Middle frontal gyrus (tissue), 1 donor: Measurements from ENCODE around the gene VASH2.
A peak's percentile ranks its signal among the peaks of the same experiment; 100 is the strongest.
"Not testable (repeated sequence)": the region's sequence is repeated elsewhere in the genome, so short reads cannot be mapped to it uniquely, and the experiment has no call there.

Experiments
- DNase-seq: peaks from one replicate; pipeline ENCODE4 v3.0.0-alpha.2; 2015; ENCODE audit warnings: low spot score; ENCODE audit errors: extremely low spot score

VASH2 gene

DNA sequence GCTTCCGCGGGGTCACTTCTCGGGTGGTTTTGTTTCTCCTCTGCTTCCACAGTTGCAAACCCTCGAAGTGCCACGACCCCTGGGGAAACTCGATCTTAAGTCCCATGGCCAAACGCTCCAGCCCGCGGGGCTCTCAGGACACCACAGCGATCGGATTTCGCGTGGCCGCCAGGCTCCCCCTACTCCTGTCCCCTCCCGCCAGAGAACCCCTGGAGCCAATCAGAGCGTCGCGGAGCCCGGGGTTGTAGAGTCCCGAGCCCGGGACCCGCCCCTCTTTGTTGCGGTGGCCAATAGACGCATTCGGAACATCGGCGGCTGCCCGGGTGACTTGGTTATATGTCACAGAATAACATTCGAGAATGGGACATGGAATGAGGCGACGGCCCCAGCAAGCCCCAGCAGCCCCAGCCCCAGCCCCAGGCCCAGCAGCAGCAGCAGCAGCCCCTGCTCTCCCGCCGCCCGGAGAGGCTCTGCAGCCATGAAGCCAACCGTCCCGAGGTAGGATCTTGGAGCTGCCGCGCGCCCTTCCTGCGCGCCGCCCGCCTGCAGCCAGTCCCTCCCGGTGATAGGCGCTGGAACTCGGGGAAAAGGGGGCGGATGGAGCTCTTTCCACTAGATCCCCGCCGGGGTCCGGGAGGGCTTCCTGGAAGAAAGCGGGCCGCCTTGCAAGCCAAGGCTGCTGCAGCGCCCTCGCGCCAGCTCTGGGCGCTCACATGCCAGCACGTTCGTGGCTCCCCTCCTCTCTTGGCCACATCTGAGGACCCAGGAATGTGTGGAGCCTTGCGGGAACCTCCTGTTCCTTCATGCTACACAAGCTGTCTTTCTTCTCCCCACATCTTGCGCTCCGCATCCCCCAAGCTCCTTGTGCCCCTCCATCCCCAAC is at the start of gene VASH2:
VASH2 (plus strand) TSS at position 299 of the 883 bp plus-strand sequence. CDS start 1,002 bp downstream, outside the sequence.
- DNase-seq = peak; percentile 76

DNA sequence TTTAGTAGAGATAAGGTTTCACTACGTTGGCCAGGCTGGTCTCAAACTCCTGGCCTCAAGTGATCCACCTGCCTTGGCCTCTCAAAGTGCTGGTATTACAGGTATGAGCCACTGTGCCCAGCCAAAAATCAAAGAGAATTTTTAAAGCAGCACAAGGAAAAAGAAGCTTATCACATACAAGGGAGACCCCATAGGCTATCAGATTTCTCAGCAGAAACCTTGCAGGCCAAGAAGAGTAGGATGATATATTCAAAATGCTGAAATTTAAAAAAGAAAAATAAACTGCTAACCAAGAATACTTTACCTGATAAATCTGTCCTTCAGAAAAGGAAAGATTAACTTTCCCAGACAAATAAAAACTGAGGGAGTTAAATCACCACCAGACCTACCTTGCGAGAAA is 49.1 kb upstream of the VASH2 start:
- no peak for DNase-seq

DNA sequence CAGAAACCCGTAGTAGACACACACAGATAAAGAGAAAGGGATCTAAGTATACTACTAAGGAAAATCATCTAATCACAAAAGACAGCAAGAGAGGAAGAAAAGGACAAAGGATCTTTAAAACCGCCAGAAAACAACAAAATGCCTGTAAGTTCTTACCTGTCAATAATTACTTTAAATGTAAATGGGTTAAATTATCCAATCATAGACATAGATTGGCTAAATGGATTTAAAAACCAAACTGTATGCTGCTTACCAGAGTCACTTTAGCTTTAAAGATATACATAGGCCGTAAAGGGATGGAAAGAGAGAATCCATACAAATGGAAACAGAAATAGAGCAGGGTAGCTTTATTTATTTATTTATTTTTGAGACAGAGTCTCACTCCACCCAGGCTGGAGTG is 48.3 kb upstream of the VASH2 start:
- DNase-seq = no peak

DNA sequence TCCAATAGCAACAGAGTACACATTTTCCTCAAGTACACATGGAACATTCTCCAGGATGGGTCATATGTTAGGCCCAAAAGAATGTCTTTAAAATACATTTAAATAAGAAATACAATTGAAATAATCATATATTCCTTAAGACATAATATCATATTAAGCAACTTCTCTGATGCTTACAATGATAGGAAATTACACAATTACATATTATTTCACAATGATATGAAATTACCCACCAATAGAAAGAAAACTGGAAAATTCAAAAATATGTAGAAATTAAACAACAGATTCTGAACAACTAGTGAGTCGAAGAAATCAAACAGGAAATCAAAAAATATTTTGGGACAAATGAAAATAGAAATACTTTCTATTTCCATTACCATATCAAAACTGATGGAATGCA is 46.7 kb upstream of the VASH2 start:
- no peak for DNase-seq

DNA sequence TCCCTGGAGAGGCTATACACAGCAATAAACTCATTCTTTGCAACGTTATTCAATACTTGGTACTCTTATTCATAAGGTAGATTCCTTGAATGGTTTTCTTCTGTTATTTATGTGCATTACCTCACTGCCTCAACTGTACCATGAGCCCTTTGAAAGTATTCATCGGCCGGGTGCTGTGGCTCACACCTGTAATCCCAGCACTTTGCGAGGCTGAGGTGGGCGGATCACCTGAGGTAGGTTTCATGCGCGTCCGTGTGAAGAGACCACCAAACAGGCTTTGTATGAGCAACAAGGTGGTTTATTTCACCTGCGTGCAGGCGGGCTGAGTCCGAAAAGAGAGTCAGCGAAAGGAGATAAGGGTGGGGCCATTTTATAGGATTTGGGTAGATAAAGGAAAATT is 42.3 kb upstream of the VASH2 start:
- not testable (repeated sequence) for DNase-seq

DNA sequence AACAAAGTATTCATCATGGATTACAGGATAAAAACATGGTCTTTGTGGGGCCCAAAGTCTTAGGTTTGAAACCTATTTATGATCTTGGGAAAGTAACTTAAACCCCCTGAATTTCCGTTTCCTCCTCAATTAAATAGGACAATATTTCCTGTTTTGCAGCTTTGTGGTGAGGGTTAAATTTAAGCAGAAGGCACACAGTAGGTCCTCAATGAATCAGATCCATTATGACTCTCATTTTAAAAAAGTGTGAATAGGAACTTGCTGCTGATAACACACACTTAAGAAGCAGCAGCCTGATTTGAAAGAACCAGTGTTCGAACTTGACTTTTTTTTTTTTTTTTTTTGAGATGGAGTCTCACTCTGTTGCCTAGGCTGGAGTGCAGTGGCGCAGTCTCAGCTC is 41.4 kb upstream of the VASH2 start:
- no peak for DNase-seq

DNA sequence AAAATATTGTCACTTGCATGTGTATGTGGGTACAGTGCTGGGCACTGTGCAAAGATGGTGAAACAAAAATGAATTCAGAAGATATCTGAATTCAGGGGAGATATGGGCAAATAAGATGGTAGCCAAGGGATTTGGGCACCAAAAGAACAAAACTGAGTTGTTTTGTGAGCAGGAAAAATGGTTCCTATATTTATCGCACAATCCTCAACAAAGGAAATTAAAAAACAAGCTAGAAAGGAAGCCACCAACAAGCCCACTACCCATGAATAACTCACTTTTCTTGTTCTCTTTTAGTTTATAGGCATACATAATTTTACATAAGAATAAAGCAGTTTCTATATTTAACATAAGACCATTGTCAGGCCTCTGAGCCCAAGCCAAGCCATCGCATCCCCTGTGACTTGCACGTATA is 40.7 kb upstream of the VASH2 start:
- DNase-seq = no peak

DNA sequence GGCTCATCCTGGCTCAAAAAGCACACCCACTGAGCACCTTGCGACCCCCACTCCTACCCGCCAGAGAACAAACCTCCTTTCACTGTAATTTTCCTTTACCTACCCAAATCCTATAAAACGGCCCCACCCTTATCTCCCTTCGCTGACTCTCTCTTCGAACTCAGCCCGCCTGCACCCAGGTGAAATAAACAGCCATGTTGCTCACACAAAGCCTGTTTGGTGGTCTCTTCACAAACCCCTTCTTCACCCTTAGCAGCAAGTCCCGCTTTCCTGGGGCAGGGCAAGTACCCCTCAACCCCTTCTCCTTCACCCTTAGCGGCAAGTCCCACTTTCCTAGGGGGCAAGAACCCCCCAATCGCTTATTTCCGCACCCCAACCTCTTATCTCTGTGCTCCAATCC is 40.1 kb upstream of the VASH2 start:
- DNase-seq = not testable (repeated sequence)

DNA sequence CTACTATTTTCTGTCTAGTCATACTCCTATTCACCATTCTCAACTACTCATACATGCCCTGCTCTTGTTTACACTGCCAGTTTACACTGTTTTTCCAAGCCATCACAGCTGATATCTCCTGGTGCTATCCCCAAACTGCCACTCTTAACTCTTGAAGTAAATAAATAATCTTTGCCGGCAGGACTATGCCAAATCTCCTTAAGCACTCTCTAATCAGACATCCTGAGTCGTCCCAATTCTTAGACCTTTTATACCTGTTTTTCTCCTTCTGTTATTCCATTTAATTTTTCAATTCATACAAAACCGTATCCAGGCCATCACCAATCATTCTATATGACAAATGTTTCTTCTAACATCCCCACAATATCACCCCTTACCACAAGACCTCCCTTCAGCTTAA is 36.7 kb upstream of the VASH2 start:
- DNase-seq = not testable (repeated sequence)

DNA sequence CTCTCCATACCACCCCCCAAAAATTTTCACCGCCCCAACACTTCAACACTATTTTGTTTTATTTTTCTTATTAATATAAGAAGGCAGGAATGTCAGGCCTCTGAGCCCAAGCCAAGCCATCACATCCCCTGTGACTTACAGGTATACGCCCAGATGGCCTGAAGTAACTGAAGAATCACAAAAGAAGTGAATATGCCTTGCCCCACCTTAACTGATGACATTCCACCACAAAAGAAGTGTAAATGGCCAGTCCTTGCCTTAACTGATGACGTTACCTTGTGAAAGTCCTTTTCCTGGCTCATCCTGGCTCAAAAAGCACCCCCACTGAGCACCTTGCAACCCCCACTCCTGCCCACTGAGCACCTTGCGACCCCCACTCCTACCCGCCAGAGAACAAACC is 36.2 kb upstream of the VASH2 start:
- DNase-seq = not testable (repeated sequence)

DNA sequence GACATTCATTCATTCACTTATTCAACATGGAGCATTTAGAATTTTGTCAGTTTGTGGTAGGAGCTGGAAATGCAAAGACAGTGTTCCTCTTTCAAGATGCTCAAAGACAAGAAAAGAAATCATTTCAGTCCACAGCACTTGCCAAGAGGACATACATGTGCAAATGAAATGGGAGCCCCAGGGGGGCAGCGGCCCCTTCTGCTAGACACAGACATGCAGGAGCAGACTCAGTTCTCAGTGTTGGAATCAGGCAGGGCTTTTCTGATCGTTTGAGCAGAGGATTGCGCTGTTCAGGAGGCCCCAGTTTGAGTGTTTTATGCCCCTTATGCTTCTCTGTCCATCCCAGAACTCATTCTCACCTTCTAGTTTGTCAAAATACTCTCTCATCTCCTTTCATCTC is 35.6 kb upstream of the VASH2 start:
- DNase-seq = no peak

DNA sequence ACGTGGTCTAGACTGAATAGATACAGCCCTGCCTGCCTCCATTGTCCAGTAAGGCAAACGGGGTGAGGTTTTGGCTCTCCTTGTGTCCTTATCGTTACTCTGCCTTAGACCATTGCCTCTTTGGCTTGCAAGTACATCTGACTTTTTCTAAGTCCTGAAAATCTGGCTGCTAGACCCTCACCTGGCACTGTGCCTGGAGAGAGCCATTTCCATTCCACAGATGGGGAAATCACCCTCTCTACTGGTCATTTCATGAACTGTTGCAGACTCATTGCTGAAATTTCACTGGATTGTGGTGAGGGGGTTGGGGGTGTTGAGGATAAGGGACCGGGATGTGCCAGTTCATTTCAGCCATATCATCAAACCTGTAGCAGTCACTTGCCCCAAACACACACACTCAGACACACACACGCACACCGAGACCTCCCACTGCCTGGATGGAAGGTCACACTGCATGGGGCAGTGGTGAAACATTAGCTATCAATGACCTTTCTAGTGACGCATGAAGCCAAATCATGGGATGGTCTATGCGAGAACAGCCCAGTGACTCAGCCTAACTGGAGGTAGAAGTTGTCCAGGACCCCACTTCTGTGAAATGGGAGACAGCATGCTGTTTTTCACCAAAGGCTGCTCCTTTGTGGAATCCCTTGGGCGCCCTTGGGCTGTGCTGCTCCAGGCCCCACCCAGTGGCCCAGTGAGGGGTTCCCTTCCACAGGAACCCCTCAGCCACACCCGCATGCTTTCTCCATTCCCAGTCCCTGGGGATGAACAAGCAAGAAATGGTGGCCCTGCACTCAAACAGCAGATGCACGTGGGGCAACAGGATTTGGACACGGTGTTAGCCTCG is 34.9 kb upstream of the VASH2 start:
- DNase-seq = no peak

DNA sequence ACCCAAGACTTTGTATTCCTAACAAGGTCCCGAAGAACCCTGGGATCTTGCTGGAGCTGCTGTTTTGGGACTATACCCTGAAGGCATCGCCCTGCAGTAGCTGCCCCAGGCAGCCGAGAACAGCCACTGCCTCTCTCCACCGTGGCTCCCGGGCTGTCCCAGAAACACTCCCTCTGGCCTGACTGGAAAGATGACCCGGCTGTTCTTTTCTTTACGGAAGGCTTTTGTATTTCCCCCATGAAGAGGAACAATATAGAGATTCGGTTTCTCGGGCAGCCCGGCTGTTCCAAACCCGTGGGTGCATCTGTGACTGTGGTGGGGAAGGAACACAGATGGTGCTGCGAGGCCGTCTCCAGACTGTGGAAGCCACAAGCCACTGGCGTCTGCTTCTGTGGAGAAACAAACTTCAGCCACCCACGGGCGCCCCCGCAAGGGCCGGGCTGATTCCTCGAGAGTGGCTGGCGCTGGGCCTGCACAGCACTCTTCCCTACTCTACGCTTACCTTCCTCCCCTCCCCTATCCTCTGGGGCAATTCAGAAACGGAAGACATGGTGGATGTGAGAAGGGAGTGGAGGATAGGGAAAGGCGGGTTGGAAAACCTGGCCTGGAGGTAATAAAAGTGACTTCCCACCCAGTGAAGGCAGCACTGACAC is 33.7 kb upstream of the VASH2 start:
- DNase-seq = peak; percentile 14

DNA sequence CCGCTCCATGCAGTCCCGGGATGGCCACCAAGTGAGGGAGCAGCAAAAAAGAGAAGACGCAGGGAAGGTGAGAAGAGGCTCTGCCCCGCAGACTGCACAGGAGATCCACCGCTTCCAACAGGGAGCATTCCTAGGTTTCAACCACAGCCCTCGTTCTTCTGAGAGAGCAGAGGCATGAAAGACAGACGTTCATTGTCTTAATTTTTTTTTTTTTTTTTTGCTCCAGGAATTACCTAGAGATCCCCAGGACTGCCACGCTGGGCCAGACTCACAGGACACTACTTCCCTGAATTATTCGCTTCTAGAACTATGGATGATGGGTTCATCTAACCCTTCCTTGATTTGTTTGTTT is 33.2 kb upstream of the VASH2 start:
- DNase-seq = no peak

DNA sequence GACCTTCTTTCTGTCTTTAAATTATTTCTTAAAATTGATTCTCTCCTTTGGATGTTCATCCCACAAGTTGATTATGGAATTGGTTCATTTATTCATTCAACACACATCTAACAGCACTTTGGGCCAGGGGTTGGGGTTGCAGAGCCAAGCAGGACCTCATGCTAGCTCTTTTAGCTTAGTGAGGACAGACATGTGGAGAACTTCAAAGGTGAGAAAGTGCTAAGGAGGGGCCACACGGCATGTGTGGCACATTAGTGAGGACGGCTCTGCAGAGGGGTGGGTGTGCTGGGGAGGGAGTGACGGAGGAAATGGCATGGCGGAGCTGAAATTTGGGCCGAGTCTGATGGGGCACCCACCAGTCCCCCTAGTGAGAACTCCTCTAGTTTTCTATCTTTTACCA is 32.5 kb upstream of the VASH2 start:
- DNase-seq = no peak

DNA sequence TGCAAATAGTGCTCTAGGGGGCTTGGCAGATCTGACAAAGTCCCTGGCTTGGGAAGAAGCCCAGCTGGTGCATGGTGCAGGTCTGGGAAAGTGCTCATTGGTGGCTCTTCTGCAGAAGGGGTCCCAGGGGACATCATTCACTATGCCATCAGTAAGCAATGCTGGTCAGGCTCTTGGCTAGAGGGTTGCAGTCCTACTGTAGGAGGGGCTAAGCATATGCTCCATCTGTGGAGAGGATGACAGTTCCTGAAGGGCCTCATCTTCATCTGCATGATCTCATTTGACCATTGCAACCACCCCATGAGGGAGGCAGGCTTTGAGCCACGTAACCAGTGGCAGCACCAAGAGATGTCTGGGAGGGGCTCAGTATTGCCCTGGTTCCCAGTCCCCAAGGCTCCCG is 31.5 kb upstream of the VASH2 start:
- no peak for DNase-seq

DNA sequence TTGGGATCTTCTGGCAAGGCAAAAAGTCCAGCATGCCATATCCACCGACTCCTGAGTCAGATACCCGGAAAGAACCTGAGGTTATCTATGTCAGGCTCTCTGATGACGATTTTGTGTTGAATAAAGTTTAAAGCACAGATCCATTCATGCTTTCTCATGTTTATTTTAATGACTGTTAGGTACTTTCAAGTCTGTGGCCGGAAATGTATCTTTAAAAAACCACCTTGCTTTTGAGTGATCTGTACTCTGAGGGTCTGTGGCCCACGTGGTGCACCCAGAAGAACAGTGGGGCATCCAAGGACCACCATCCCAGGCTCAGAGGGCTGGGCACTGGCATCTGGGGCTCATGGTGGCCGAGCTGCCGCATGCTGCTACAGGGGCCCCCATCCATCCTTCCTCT is 30.1 kb upstream of the VASH2 start:
- no peak for DNase-seq

DNA sequence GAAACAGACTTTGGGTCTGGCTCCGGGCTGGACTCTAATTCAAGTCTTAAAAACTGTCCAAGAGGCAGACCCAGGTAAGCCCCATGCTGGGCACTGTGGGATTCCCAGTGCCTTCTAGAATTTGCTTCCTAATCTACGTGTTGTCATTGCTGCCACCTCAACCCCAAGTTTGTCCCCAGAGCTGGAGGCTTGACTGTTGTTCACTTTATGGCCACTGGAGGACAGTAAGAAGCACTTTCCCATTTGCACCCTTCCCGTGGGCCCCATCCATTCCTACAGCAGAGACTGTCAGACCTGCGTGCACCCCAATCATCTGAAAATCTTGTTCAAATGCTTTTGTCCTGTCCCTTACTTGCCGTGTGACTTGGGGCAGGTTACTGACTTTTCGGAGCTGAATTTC is 29.4 kb upstream of the VASH2 start:
- no peak for DNase-seq

DNA sequence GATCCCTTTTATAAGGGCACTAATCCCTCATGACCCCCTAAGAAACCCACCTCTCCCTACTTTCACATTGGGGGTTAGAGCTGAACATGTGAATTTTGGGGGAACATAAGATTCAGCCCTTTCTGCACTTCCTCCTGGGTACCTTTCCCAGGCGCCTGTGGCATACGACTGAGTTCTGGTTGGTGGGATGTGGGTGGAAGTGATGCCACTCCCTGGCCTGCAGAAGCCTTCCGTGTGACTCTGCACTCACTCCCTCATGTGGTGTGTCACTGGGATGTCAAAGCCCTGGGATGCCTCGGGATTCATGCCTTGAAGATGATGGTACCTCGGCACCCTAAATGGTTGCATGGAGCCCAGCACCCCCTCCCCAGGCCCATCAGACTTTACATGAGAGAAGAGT is 28.3 kb upstream of the VASH2 start:
- no peak for DNase-seq

DNA sequence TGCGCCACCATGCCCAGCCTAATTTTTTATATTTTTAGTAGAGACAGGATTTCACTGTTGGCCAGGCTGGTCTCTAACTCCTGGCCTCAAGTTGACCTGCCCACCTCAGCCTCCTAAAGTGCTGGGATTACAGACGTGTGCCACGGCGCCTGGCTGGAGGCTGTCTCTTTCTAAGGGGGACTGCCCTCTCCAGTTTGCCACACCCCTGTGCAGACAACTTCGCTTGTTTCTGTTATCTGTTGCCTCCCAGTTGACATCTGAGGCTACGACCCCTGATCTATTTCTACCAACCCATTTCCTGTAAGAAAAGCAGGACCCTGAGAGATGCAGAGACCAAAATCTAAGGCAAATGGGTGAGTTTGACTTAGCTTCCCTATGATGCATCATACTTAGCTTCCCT is 24.0 kb upstream of the VASH2 start:
- no peak for DNase-seq

DNA sequence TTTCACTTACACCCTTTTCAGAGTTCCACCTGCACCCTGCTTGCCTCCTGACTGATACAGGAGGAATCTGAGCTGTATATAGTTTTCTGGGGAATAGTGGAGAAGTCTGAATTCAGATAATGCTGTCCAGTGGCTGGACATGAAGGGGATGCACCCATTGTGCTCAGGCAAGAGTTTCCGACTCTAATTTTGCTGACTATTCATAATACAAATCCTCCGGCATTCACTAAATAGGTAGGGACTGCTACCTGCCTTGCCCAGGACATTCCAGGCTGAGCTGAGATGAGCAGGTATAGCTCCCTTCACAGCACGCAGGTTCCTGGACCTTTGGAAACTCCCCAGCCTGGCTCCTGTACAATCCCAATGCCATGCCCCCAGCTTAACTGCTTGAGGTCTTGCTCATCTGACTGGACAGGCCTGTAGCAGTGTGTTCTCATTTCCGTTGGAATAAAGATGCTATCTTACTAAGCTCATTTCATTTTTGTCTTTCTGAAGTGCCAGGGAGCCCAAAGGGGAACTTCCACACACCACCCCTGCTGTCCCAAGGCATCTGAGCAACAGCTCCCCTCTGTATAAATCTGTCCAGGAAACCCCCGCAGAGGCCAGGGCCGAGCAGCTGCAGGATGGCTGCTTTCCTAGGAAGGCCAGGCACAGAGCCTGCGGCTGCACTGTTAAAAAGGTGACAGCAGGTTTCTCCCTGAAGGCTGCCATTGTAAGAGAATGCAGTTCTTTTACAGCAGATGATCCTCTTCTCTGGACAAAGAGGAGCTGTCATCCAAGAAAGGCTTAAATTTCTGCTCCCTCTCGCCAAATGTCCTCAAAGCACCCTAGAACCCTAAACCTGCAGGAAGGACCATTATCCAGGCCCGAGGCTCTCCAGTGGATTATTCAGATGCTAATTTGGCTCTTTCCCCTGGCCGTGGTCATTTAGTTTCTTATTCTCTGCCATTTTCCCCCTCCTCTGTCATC is 21.7 kb upstream of the VASH2 start:
- no peak for DNase-seq
